NB4 (cell line): ENCODE data around the gene TOMM20.
"Not testable (repeated sequence)": the region's sequence is repeated elsewhere in the genome, so short reads cannot be mapped to it uniquely, and the experiment has no call there.

ENCODE experiments used
- DNase-seq: peaks from one replicate; pipeline ENCODE4 v3.0.0; 2010; ENCODE audit warnings: low read depth
- H3K4me3 ChIP-seq: one replicate; pipeline ENCODE4 v1.5.1; 2011; ENCODE audit warnings: mild to moderate bottlenecking, low read depth, low read length, moderate library complexity
- MAX ChIP-seq: IDR thresholded peaks from 2 replicates; pipeline ENCODE4 v1.6.1; 2011; ENCODE audit warnings: low read depth, low read length
- MYC ChIP-seq: IDR thresholded peaks from 2 replicates; pipeline ENCODE4 v1.6.1; 2011; ENCODE audit warnings: low read depth, low read length
- POLR2A ChIP-seq: IDR thresholded peaks from 2 replicates; pipeline ENCODE4 v1.6.1; 2011; ENCODE audit warnings: mild to moderate bottlenecking; ENCODE audit not compliant: insufficient read length; ENCODE audit errors: extremely low read depth
- TF ChIP-seq, protein P1 (sequence below): IDR thresholded peaks from one replicate; pipeline ENCODE4 v1.5.1; 2012; ENCODE audit warnings: low read depth, low read length

Gene TOMM20

GRCh38 chr1:235093696-235094592 lies 34.7 kb downstream of the TOMM20 start:
- TF ChIP-seq POLR2A (no peak), MYC (peak; percentile 30; the same call in 1 of the 2 replicates), MAX (0 out of 2 replicates have a peak, but pooled peaks have one; percentile 52)
- TF ChIP-seq, protein P1, sequence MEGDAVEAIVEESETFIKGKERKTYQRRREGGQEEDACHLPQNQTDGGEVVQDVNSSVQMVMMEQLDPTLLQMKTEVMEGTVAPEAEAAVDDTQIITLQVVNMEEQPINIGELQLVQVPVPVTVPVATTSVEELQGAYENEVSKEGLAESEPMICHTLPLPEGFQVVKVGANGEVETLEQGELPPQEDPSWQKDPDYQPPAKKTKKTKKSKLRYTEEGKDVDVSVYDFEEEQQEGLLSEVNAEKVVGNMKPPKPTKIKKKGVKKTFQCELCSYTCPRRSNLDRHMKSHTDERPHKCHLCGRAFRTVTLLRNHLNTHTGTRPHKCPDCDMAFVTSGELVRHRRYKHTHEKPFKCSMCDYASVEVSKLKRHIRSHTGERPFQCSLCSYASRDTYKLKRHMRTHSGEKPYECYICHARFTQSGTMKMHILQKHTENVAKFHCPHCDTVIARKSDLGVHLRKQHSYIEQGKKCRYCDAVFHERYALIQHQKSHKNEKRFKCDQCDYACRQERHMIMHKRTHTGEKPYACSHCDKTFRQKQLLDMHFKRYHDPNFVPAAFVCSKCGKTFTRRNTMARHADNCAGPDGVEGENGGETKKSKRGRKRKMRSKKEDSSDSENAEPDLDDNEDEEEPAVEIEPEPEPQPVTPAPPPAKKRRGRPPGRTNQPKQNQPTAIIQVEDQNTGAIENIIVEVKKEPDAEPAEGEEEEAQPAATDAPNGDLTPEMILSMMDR = peak; percentile 93
- H3K4me3 ChIP-seq = no peak overlapping the region
- DNase-seq = peak; percentile 82

DNA sequence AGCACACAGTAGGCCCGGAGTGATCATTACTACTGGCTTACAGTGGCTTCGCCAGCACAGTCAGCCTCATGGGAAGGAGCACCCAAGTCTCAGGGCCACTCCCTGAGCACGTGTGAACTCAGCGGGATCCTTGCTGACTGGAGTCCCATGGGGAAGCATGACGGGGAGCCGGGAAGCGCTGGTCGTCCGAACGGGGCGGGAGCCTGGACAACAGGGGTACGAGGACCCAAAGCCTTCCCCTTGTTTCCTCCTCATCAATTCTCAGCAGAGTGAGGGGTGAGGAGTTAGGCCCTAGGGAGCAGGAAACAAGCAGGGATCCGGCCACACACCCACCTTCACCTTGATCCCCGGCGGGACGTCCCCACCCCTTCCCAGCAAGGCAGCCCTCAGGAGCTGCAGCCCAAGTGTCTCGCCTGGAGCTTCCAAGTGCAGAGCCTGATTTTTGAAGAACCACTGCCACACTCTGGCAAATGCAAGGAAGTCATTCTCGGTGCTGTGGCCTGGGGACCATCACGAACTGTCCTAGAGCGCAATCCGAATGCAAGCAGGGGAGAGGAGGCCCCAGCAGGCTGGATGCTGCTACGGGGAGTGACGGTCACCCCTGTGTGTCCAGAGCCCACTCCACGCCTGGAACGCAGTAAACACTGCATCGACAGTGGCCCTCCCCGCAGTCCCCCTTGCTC lies 35.5 kb downstream of the TOMM20 start:
- TF ChIP-seq, protein P1 = peak; percentile 11
- TF ChIP-seq POLR2A (no peak), MAX (no peak), MYC (no peak)
- peak; percentile 70 for DNase-seq
- no peak overlapping the region for H3K4me3 ChIP-seq

- H3K4me3 ChIP-seq, DNase-seq: not testable (repeated sequence)
Observed at GRCh38 chr1:235092415-235092814, 36.2 kb downstream of the TOMM20 start.

GRCh38 chr1:235092045-235092406 lies 36.6 kb downstream of the TOMM20 start:
- not testable (repeated sequence) for DNase-seq, H3K4me3 ChIP-seq

- H3K4me3 ChIP-seq, DNase-seq: not testable (repeated sequence)
Observed at GRCh38 chr1:235091319-235092044, 37.2 kb downstream of the TOMM20 start.

DNA sequence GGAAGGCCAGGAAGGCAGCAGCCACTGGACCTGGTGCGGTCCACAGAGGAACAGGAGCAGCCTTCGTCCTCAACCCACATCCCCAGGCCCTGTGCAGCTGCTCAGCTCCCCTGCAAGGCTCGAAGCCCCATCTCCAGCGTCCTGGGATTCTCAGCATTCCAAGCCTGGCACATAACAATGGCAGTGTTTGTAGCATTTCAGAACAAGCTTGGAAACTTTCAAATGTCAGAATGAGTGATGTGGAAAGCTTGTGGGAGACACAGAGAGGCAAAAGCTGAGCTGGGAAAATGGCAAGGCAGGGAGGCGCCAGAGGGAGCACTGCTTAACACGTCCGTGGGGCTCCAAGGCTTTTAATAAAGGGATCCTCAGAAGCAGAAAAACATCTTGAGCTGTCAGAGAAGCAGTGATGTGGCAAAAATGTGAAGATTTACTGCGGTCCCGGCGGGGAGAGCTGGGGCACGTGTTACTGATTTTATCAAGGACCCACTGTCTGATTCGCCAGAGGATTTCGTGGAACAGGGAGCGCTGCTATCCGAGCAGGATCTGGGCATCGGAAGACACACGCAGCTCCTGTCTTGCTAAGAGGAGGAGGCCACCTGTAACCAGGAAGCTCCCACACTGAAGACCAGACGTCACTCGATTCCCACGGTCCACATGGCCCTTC lies 38.1 kb downstream of the TOMM20 start:
- no peak for TF ChIP-seq MYC
- no peak for TF ChIP-seq POLR2A
- no peak for TF ChIP-seq MAX
- TF ChIP-seq, protein P1 = no peak
- H3K4me3 ChIP-seq = no peak overlapping the region
- DNase-seq = no peak

DNA sequence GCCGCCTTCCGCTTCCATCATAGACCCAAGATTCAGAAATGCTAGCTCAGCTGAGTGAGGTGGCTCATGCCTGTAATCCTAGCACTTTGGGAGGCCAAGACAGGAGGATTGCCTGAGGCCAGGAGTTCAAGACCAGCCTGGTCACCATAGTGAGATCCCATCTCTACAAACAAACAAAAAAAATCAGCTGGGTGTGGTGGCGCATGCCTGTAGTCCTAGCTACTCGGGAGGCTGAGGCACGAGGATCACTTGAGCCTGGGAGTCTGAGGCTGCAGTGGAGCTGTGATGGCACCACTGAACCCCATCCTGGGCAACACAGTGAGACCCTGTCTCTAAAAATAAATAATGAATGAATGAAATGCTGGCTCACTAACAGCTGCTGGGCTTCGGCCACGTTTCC lies 39.7 kb downstream of the TOMM20 start:
- no peak overlapping the region for H3K4me3 ChIP-seq
- TF ChIP-seq MAX (no peak), POLR2A (no peak), MYC (no peak)
- TF ChIP-seq, protein P1 = no peak
- no peak for DNase-seq
